Stimulated activated CD4-positive, alpha-beta T cell treated with anti-CD3 and anti-CD28 coated beads, Interleukin-4, amount 100 ng/mL, for 1 hour (primary cell): ENCODE results near the gene PCBP3.
"Not testable (repeated sequence)": the region's sequence is repeated elsewhere in the genome, so short reads cannot be mapped to it uniquely, and the experiment has no call there.

ENCODE experiments used
- DNase-seq: peaks from one replicate; pipeline ENCODE4 v3.0.0-alpha.2; 2020

Gene PCBP3

GRCh38 chr21:45636459-45636858 lies 7.1 kb upstream of the PCBP3 start:
- no peak for DNase-seq

- DNase-seq = no peak
Measured at GRCh38 chr21:45636951-45637646, 6.4 kb upstream of the PCBP3 start.

GRCh38 chr21:45637883-45638282 lies 5.6 kb upstream of the PCBP3 start:
- DNase-seq = no peak

DNA sequence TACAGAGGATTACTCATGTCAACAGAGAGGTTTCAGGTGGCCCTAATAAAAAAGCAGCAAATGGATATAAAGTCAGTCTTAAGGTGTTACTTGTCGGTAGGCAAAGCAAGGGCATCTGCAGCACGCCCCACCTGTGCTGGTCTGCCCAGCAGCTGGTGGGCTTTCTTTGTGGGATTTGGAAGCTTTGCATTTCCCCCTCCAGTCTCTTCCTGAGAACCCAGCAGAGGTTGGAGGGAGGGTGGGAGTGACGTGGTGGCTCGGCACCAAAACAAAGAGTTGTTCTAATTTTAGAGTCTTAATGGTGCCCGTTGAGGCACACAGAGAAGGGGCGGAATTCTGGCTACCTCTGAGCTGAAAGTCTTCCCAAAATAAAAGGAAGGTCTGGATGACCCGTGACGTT lies 4.8 kb upstream of the PCBP3 start:
- no peak for DNase-seq

DNA sequence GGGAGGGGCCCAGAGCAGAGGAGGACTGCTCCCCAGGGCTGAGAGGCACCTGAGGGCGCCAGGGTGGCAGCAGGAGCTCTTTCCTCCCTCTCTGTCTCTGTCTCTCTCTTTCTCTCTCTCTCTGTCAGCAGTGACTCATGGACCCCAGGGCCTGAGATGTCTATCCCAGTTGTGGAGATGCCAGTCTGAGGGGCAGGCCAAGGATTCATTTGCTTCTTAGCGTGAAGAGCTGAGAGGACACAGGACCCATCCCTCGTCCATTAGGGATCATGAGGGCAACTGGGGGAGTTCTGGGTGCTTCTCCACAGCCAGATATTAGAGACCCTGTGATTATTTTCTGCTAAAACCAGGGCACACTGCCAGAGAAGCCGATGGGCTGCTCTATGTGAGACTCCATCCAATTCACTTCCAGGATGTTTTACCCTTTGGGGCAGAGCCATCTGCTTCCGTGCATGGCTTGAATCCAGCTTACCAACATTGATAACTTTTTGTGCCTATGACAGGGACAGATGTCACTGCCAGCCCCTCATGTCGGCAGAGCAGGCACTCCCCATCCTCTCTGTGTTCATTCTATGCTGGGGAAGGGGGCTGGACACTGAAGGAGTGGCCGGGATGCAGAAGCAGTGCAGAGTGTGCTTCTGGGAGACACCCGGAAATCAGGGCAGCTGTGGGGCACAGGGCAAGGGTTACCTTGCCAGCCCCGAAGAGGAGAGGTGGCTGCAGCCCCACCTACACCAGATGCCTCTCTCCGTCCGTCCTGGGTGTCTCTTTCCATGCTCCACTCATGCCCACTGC lies 4.1 kb upstream of the PCBP3 start:
- no peak for DNase-seq

DNA sequence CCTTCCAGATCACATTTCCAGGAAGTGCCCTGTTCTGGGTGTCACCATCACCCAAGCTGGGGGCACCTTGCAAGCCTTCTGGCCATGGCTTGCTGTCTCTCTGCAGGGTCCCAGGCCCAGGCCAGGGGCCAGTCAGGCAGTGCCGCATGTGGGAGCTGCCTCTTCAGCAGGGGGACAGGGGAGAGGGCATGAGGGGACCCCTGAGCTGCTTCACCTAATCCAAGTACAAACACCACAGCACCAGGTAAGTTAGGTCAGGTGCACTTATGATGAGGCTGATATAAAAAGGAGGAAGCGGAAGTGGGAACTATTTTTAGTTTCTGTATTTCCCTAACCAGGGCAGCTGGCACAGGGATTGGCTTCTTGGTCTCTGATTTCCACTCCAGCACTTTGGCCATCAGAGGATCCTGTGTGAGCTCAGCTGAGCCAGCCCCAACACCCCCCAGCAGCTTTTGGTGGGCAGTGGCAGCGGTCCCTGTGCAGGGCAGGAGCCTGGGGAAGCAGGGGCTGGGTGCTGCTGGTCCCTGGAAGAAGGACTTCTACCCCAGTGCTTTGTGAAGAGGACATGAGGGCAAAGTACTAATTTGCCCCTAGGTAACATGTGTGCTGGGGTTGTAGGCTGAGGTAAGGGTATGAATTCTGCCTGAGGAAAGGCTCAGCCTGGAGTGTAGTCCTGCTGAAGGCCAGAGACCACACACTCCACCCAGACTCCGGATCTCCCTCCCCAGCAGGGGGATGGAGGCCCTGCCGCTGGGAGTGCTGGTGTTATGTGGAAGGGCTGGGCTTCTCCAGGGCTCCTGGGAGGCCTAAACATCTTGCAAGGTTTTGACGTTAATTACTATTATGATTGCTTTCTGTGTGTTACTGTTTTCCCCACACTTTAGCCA lies 3.3 kb upstream of the PCBP3 start:
- no peak for DNase-seq

DNA sequence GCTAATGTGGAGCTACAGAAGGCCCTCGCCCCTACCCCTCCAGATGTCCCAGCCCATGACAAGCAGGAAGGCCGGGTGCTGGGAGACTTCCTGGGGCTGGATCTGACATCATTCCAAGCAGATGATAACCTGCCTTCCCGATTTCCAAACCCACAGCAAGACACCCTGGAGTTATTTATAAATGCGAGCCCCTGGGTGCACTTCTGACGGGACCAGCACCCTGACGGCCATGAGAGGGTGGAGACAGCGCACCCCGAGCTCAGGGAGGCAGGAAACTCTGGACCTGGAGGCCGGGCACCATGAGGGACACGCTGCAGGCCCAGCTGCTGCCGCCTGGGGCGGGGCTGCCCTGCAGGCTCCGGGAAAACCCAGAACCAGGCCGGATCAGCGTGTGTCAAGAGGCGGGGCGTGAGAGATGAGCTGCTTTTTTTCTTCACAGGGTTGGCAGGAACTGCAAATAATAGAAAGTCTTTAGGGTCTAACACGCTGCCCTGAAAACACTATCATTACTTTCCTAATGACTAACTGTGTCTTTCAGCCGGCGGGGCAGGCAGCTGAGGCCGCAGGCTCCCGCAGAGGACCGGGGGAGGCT lies 2.5 kb upstream of the PCBP3 start:
- no peak for DNase-seq

DNA sequence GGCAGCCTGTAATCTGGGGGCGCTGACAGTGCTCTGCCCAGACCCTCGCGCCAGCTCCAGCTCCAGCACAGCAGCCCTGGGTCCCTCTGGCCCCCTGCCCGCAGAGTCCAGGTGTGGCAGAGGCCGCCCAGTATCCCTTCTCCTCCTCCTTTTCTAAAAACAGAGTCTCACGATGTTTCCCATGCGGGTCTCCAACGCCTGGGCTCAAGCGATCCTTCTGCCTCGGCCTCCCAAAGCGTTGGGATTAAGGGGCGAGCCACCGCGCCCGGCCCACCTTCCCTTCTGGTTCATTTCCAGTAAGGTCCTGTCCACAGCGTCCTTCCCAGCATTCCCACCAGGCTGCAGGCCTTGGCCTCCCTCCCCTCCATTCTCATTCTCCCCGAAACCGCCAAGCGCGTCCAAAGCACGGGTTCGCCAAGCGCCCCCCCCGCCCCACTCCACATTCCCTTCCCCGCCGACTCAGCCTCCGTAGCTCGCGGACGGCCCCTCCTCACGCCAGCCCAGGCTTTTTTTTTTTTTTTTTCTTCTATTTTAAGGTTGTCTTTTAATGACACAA lies 2.0 kb upstream of the PCBP3 start:
- no peak for DNase-seq

DNA sequence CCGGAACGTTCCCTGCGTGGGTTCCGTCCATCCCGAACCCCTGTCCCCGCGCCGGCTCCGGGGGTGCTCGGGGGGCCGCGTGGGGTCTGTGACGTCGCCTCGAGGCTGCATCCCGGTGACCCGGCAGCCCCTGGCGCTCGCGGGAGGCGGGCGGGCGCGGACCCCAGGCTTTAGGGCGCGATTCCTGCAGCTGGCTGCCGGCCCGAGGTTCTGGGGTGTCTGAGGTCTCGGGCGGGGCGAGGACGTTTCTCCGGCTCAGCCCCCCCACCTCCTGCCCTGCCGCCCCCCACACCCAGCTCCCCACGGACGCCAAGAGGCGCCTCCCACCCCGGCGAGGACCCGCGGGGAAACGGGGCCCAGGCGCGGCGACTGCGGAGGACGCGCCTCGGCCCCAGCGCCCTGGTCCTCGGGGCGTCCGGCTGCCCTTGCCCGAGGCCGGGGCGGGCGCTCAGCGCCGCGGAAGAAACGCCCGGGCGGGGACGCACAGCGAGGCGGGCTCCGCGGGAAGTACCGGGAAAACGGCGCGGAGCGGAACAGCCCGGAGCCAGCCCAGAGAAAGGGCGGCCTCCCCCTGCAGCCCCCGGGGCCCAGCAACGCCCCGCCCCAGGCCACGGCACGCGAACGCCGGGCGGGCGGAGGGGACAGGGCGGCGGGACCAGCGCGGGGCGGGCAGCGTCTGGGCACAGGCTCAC lies 1.3 kb upstream of the PCBP3 start:
- no peak for DNase-seq

DNA sequence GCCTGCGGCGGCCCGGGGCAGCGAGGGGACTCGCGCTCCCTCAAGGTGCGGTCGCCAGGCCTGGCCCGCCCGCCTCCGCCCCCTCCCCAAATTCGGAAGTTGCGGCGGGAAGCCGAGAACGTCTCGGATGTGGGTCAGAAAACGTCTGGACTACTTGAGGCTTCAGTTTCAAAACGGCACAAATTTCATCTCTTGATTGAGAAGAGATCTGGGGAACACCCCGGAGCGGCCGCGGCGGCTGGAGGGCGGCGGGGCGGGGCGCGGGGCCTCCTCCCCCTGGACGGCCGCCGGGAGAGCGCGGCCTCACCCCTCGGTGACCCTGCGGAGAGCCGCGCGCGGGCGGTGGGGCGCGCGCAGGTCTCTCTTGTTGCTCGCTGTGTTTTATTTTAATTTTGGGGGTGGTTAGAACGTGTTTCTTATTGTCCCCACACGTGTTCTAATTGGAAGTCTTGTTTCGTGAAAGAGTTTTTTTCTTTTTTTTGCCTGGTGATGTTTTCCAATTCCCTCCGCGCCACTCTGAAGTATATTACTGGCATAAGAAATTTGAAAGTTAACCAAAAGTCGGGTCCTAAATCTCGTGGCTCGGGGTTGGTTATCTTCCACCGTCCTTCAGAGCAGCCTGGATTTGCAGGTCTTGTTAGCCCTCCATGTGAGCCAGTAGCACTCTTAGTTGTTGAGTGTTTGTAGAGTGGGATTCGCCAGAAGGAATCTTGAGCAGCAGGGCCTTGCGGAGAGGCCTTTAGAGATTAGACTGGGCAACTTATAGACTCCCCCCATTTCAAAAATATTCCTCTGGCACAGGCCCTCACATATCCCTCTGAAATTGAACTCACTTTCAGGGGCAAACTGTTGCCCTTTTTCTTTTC lies 749 bp downstream of the PCBP3 start:
- DNase-seq = no peak

DNA sequence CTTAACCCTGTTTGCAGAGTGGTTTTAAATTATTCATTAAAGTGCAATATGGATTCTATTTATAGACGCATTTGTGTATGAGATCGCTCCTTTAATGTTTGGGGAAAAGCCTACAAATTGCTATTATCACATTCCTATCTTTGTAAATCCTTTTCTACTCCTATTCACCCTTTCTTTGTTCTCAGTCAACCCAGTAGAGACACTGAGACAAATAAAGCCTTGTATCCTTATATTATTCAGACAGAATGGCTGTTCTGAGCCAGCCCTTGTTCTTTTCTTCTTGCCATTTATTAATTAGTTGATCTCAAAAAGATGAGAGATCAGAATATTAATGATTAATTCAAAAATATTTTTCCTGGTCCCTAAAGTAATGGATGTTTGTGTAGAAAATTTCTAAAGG lies 8.4 kb downstream of the PCBP3 start:
- no peak for DNase-seq

GRCh38 chr21:45655124-45655523 lies 11.6 kb downstream of the PCBP3 start:
- no peak for DNase-seq

DNA sequence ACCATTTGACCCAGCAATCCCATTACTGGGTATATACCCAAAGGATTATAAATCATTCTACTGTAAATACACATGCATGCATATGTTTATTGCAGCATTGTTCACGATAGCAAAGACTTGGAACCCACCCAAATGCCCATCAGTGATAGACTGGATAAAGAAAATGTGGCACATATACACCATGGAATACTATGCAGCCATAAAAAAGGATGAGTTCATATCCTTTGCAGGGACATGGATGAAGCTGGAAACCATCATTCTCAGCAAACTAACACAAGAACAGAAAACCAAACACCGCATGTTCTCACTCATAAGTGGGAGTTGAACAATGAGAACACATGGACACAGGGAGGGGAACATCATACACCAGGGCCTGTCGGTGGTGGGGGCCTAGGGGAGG lies 12.6 kb downstream of the PCBP3 start:
- not testable (repeated sequence) for DNase-seq

- DNase-seq = not testable (repeated sequence)
Measured at GRCh38 chr21:45661913-45662622, 18.5 kb downstream of the PCBP3 start.

- not testable (repeated sequence) for DNase-seq
Measured at GRCh38 chr21:45662623-45663245, 19.2 kb downstream of the PCBP3 start.

DNA sequence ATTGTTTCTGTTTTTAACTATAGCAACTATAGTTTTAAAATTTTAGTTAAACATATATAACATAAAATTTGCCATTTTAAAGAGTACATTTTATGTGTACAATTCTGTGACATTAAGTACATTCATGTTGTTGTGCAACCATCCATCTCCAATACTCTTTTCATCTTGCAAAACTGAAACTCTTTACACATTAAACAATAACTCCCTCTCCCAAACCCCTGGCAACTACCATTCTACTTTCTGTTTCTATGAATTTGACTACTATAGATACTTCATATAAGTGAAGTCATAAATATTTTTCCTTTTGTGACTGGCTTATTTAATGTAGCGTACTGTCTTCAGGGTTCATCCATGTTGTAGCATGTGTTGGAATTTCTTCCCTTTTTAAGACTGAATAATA lies 25.9 kb downstream of the PCBP3 start:
- DNase-seq = no peak

- DNase-seq = no peak
Measured at GRCh38 chr21:45670731-45671130, 27.2 kb downstream of the PCBP3 start.

DNA sequence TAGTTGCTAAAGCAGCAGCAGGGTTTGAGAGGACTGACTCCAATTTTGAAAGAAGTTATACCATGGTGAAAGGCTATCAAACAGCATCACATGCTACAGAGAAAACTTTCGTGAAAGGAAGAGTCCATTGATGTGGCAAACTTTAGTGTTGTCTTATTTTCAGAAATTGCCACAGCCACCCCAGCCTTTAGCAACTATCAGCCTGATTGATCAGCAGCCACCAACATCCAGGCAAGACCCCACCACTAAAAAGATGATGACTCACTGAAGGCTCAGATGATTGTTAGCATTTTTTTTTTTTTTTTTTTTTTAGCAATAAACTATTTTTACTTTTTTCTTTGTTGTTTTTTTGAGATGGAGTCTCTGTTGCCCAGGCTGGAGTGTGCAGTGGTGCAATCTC lies 35.3 kb downstream of the PCBP3 start:
- not testable (repeated sequence) for DNase-seq

GRCh38 chr21:45680215-45680614 lies 36.7 kb downstream of the PCBP3 start:
- no peak for DNase-seq

DNA sequence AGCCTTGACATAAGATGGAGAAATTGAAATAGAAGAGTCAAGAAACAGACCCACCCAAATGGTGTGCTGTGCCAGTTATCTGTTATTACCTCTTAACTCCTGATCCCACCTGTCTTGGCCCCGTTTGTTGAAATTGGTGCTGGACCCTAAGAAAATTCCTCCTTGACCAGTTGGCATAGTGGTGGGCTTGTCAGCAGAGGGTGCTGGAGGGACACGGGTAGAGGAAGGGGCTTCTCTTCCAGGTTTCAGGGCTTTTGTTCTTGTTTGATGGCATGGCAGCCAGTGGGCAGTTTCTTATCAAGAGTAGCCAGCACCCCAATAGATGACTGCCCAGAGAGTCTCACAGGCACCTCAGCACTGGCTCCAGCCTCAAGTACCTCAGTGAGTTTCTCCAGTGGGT lies 51.6 kb downstream of the PCBP3 start:
- DNase-seq = no peak
